Lower leg skin (tissue), 3 donors: Measurements from ENCODE around the gene CFAP119.

Experiments used
- CTCF ChIP-seq, 3 donors: fragments of 450-650 bp; IDR thresholded peaks; one replicate each; pipeline ENCODE4 v1.5.1; 2016; ENCODE audit warnings: antibody characterized with exemption in 3 of 3, mild to moderate bottlenecking in 3 of 3, moderate library complexity in 2 of 3
- POLR2A ChIP-seq, 2 donors: fragments of 450-650 bp; IDR thresholded peaks; one replicate each; pipeline ENCODE4 v1.6.1; 2016 to 2017; ENCODE audit warnings: antibody characterized with exemption in 2 of 2, mild to moderate bottlenecking in 1 of 2, moderate library complexity in 1 of 2

GRCh38 chr16:30786936-30787612, 25.2 kb upstream of the CFAP119 start, which contains the start of gene ZNF629:
- TF ChIP-seq CTCF (IDR thresholded peaks at IDR 0.05): no peak
- no peak for TF ChIP-seq POLR2A (IDR thresholded peaks at IDR 0.05)
